ENCODE results near the gene STK32B.

The STK32B gene

GRCh38 chr4:5371415-5372190 lies 320.3 kb downstream of the STK32B start:
- no peak for DNase-seq

GRCh38 chr4:5372198-5372597 lies 320.9 kb downstream of the STK32B start:
- no peak for DNase-seq

GRCh38 chr4:5373327-5373726 lies 322.0 kb downstream of the STK32B start:
- DNase-seq: no peak

- DNase-seq: no peak
Measured at GRCh38 chr4:5374592-5374991, 323.3 kb downstream of the STK32B start.

- DNase-seq: no peak
Measured at GRCh38 chr4:5374994-5375393, 323.7 kb downstream of the STK32B start.

GRCh38 chr4:5376015-5376414 lies 324.7 kb downstream of the STK32B start:
- DNase-seq: peak; percentile 5

GRCh38 chr4:5378002-5378401 lies 326.7 kb downstream of the STK32B start:
- no peak for DNase-seq

- no peak for DNase-seq
Measured at GRCh38 chr4:5379895-5380294, 328.6 kb downstream of the STK32B start.

GRCh38 chr4:5381961-5382441 lies 330.7 kb downstream of the STK32B start:
- no peak for DNase-seq

- DNase-seq: no peak
Measured at GRCh38 chr4:5383191-5383980, 332.1 kb downstream of the STK32B start.

GRCh38 chr4:5385741-5386311 lies 334.5 kb downstream of the STK32B start:
- no peak for DNase-seq

- no peak for DNase-seq
Measured at GRCh38 chr4:5386921-5387320, 335.6 kb downstream of the STK32B start.

GRCh38 chr4:5387457-5387856 lies 336.2 kb downstream of the STK32B start:
- DNase-seq: no peak

- DNase-seq: no peak
Measured at GRCh38 chr4:5389756-5390310, 338.6 kb downstream of the STK32B start.

GRCh38 chr4:5391492-5391891 lies 340.2 kb downstream of the STK32B start:
- no peak for DNase-seq

- DNase-seq: no peak
Measured at GRCh38 chr4:5393911-5394513, 342.7 kb downstream of the STK32B start.

- DNase-seq: no peak
Measured at GRCh38 chr4:5395781-5396180, 344.5 kb downstream of the STK32B start.

- DNase-seq: no peak
Measured at GRCh38 chr4:5398056-5398455, 346.8 kb downstream of the STK32B start.

GRCh38 chr4:5399124-5399523 lies 347.8 kb downstream of the STK32B start:
- DNase-seq: no peak

- peak; percentile 22 for DNase-seq
Measured at GRCh38 chr4:5399790-5400421, 348.6 kb downstream of the STK32B start.

- no peak for DNase-seq
Measured at GRCh38 chr4:5403746-5404497, 352.6 kb downstream of the STK32B start.

GRCh38 chr4:5409237-5409636 lies 358.0 kb downstream of the STK32B start:
- no peak for DNase-seq
